Measurements from ENCODE around the gene SIGLEC10.

Gene SIGLEC10

DNA sequence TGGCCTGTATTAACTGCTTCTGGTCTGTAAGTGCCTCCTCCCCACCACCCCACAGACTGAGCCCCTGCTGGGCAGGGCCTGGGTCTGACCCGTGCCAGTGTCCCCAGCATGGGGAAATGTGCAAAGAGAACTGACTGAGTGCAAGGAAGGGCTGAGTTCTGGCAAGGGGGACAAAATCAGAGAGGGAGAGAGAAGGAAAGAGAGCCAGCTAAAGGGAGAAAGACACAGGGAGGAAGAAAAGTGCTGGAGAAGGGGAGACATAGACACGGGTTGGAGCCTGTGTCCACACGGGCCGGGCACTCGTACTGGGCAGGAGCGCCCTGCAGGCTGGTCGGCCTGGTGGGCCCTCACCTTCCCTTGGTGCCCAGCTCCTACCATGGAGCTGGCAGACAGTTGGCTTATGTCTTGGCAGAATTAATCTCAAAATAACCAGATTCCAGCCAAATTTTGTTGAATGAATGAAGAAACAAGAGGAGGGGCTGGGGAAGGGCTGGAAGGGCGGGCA lies 46.2 kb downstream of the SIGLEC10 start:
- H3K27ac ChIP-seq (ENCODE audit: low read depth, low read length) = no peak overlapping the region
- H3K4me1 ChIP-seq (ENCODE audit: insufficient read depth, low read length) = peaks cover 7% of the 10 kb centered on the region
- no peaks in the 10 kb centered on the region for H3K27me3 ChIP-seq (ENCODE audit: insufficient read depth, low read length)
- no peaks in the 10 kb centered on the region for H3K9me3 ChIP-seq (ENCODE audit: insufficient read depth, low read depth, low read length)
- no peak overlapping the region for H3K4me3 ChIP-seq (ENCODE audit: low read length)
- H3K36me3 ChIP-seq (ENCODE audit: insufficient read depth, low read length) = no peaks in the 10 kb centered on the region
- 89% methylated on average over 8 of the region's 8 CpGs for WGBS
- H3K9ac ChIP-seq (ENCODE audit: low read depth, low read length) = no peak overlapping the region

DNA sequence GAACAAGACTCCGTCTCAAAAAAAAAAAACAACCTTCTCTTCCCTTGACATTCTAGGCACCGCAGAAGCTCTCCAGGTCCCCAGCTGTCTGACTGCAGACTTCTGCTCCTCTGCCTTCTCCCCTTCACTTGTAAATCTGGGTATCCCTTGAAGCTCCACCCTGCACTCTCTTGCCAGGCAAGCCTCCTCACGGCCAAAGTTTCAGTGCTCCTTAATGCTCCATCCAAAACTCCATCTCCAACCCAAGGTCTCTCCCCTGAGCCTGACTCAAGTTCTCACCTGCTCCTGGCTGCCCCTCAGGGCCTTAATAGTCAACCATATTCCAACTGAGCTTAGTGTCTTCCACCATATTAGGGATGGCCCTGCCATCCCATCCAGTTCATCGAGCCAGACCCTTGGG lies 47.2 kb downstream of the SIGLEC10 start:
- no peaks in the 10 kb centered on the region for H3K36me3 ChIP-seq (ENCODE audit: insufficient read depth, low read length)
- whole genome bisulfite sequencing = 88% methylated on average over 4 of the region's 4 CpGs
- no peaks in the 10 kb centered on the region for H3K27me3 ChIP-seq (ENCODE audit: insufficient read depth, low read length)
- H3K4me1 ChIP-seq (ENCODE audit: insufficient read depth, low read length) = peaks cover 13% of the 10 kb centered on the region
- H3K27ac ChIP-seq (ENCODE audit: low read depth, low read length) = no peak overlapping the region
- no peak overlapping the region for H3K4me3 ChIP-seq (ENCODE audit: low read length)
- H3K9ac ChIP-seq (ENCODE audit: low read depth, low read length) = no peak overlapping the region
- H3K9me3 ChIP-seq (ENCODE audit: insufficient read depth, low read depth, low read length) = no peaks in the 10 kb centered on the region

DNA sequence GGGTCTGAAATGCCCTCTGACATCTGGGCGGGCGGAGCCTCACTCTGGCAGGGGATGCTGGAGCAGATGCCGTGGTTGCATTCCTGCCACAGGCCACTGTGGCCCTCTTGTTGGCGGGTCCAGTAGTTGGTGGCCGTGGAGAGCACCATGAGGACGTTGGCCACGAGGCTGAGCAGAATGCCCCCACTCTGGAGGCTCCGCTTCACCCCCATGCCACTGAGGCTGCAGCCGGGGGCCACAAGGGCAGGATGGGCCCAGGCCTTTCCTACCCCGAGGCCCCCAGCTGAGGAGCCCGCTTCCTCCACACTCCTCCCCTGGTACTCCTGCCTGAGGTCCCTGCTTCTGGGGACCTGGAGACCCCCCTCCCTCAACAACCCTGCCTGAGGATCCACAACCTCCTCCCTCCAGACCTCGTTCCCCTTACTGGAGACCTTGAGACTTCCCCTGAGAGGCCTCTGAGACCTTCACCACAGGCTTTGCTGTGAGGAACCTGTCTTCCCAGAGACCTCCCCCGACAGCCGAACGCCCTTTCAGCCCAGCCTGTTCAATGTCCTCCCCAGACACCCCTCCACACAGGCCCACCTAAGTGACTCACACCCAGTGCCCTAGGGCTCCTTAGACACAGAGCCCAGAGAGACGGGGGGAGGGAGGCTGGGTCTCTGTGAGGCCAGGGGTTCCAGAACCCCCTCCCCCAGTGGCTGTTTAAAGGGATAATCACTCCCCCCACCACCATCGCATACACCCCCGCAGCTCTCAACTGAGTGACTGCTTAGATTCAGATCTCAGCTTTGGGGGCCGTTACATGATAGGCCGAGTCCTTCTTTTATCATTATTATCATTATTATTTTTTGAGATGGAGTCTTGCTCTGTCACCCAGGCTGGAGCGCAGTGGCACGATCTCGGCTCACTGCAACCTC lies 48.8 kb downstream of the SIGLEC10 start, which contains the start of gene CLDND2:
Gene CLDND2 (minus strand): TSS at position 638 of the 917 bp plus-strand sequence. CDS start 426 bp downstream, at position 212.
- WGBS = 61% methylated on average over 21 of the region's 23 CpGs
- no peaks in the 10 kb centered on the region for H3K36me3 ChIP-seq (ENCODE audit: insufficient read depth, low read length)
- H3K4me1 ChIP-seq (ENCODE audit: insufficient read depth, low read length) = peaks cover 15% of the 10 kb centered on the region
- H3K27ac ChIP-seq (ENCODE audit: low read depth, low read length) = peak within 1 kb of the TSS; percentile 83
- H3K4me3 ChIP-seq (ENCODE audit: low read length) = peak within 1 kb of the TSS; percentile 86
- H3K9me3 ChIP-seq (ENCODE audit: insufficient read depth, low read depth, low read length) = no peaks in the 10 kb centered on the region
- peak within 1 kb of the TSS; percentile 74 for H3K9ac ChIP-seq (ENCODE audit: low read depth, low read length)
- no peaks in the 10 kb centered on the region for H3K27me3 ChIP-seq (ENCODE audit: insufficient read depth, low read length)

DNA sequence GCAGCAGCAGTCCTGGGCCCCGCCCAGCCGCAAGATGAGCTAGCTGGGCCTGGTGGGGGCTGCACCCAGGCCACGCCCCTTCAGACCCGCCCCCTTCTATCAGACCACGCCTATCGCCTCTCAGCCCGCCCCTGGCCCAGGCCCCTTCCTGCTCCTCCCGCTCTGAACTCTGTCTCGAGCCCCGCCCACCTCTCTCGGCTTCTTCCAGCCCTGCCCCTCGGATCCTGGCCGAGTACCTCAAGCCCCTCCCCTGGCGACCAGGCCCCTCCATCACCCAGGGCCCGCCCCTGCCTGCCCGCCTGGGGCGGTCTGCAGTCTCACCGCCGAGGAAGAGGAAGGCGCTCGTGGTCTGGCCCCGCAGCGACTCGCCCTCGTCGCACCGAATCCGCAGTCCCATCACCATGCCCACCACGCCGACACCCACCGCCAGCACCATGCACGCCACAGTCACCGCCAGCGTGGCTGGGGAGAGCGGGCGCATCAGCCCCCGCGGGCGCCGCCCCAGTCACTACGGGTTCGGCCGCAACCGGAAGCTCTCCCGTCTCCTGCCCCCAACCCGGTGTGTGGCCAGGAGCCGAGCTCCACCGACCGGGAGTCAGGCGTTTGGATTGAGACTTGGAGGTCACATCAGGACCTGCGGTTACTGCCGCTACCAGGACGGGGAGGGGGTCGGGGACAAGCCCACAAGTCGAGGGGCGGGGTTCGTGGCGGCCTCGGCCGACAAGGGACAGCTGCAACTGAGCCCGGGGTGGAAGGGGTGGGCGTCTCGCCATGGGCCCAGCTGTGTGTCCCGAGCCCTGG lies 49.7 kb downstream of the SIGLEC10 start:
- Histone ChIP-seq H3K27me3 (ENCODE audit: insufficient read depth, low read length) (no peaks in the 10 kb centered on the region), H3K4me1 (ENCODE audit: insufficient read depth, low read length) (peaks cover 15% of the 10 kb centered on the region), H3K27ac (ENCODE audit: low read depth, low read length) (peak overlapping the region; percentile 83), H3K9ac (ENCODE audit: low read depth, low read length) (peak overlapping the region; percentile 74), H3K4me3 (ENCODE audit: low read length) (peak overlapping the region; percentile 86), H3K36me3 (ENCODE audit: insufficient read depth, low read length) (no peaks in the 10 kb centered on the region), H3K9me3 (ENCODE audit: insufficient read depth, low read depth, low read length) (no peaks in the 10 kb centered on the region)
- WGBS = under 1% methylated on average over 64 of the region's 64 CpGs

DNA sequence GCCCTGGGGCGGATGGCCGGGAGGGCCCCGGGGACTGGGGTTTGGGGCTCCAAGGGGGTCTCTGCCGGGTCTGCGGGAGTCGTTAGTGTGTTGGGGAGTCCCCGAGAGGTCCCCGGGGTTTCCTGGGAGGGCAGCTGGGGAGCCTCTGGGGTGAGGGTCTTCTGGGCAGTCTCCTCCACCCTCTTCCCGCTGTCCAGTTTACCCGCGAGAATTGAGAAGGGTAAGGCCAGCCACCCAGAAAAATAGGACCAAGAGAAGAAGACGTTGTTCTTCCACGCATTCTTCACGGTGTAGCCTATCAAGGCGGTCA lies 50.2 kb downstream of the SIGLEC10 start:
- Histone ChIP-seq H3K9ac (ENCODE audit: low read depth, low read length) (peak overlapping the region; percentile 77), H3K27me3 (ENCODE audit: insufficient read depth, low read length) (no peaks in the 10 kb centered on the region), H3K4me1 (ENCODE audit: insufficient read depth, low read length) (peaks cover 15% of the 10 kb centered on the region), H3K27ac (ENCODE audit: low read depth, low read length) (peak overlapping the region; percentile 77), H3K36me3 (ENCODE audit: insufficient read depth, low read length) (no peaks in the 10 kb centered on the region), H3K4me3 (ENCODE audit: low read length) (peak overlapping the region; percentile 86), H3K9me3 (ENCODE audit: insufficient read depth, low read depth, low read length) (no peaks in the 10 kb centered on the region)
- WGBS = under 1% methylated on average over 15 of the region's 15 CpGs

DNA sequence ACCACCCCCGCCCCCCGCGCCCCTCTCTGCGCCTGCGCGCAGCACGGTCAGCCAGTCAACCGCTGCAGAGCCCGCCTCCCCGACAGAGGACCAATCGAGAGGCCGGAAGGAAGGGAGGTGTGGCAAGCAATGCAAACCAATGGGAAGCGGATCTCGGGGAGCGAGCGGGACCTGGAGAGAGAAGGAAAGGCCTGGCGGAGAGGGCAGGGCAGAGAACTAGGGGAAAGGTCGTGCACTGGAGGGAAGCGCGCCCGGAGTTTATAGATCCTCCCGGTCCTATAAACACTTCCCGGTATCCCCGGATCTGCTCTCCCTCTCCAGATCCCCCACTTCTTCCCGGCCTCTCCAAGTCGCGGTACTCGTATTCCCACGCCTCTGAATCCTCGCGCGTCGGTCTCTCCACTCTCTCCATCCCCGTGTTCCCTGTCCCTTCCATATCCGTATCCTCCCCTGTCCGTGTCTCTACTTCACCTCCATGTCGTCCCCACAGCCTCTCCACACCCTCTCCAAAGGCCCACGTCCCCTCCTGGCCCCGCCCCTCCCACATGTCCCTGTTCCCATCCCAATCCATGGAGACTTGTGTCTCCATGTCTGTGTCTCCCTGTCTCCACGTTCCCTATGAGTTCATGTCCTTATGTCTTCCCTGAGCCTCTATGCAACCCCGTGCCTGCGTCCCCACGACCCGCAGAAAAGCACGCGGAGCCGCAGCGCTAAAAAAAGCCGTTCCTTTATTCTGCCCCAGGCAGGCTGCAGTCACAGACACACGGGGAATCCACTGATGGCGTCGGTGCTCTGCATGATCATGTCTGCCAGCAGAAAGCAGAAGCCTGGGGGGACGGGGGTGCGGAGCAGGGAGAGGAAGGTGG lies 50.8 kb downstream of the SIGLEC10 start:
- Histone ChIP-seq H3K27me3 (ENCODE audit: insufficient read depth, low read length) (no peaks in the 10 kb centered on the region), H3K4me3 (ENCODE audit: low read length) (peak overlapping the region; percentile 86), H3K9me3 (ENCODE audit: insufficient read depth, low read depth, low read length) (no peaks in the 10 kb centered on the region), H3K9ac (ENCODE audit: low read depth, low read length) (peak overlapping the region; percentile 77), H3K27ac (ENCODE audit: low read depth, low read length) (peak overlapping the region; percentile 77), H3K4me1 (ENCODE audit: insufficient read depth, low read length) (peaks cover 15% of the 10 kb centered on the region), H3K36me3 (ENCODE audit: insufficient read depth, low read length) (no peaks in the 10 kb centered on the region)
- WGBS = under 1% methylated on average over 51 of the region's 54 CpGs

DNA sequence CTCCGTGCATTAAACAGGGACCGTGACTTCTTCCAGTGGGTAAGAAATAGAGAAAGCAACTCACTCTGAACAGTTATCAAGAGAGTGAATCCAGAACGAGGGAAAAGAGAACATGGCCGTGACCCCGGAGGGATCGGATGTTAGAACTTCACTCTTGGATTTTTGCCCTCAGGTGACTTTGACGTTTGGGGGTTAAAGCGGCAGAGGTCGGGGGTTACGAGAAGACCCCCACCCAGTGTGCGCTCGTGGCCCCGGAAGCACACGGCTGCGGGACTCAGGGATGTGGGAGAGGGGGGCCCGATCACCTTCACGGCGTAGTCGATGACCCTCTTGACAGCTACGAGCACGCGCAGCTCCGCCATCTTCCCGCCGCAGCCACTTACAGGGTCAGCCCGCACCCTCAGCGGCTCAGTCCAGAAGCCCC lies 51.5 kb downstream of the SIGLEC10 start, which contains the start of gene ETFB:
Gene ETFB (minus strand): TSS at position 424 of the 424 bp plus-strand sequence. CDS start 62 bp downstream, at position 362.
- WGBS = 2% methylated on average over 27 of the region's 27 CpGs
- H3K4me1 ChIP-seq (ENCODE audit: insufficient read depth, low read length) = peaks cover 15% of the 10 kb centered on the region
- H3K27me3 ChIP-seq (ENCODE audit: insufficient read depth, low read length) = no peaks in the 10 kb centered on the region
- peak within 1 kb of the TSS; percentile 77 for H3K9ac ChIP-seq (ENCODE audit: low read depth, low read length)
- peak within 1 kb of the TSS; percentile 86 for H3K4me3 ChIP-seq (ENCODE audit: low read length)
- H3K9me3 ChIP-seq (ENCODE audit: insufficient read depth, low read depth, low read length) = no peaks in the 10 kb centered on the region
- peak within 1 kb of the TSS; percentile 77 for H3K27ac ChIP-seq (ENCODE audit: low read depth, low read length)
- no peaks in the 10 kb centered on the region for H3K36me3 ChIP-seq (ENCODE audit: insufficient read depth, low read length)

DNA sequence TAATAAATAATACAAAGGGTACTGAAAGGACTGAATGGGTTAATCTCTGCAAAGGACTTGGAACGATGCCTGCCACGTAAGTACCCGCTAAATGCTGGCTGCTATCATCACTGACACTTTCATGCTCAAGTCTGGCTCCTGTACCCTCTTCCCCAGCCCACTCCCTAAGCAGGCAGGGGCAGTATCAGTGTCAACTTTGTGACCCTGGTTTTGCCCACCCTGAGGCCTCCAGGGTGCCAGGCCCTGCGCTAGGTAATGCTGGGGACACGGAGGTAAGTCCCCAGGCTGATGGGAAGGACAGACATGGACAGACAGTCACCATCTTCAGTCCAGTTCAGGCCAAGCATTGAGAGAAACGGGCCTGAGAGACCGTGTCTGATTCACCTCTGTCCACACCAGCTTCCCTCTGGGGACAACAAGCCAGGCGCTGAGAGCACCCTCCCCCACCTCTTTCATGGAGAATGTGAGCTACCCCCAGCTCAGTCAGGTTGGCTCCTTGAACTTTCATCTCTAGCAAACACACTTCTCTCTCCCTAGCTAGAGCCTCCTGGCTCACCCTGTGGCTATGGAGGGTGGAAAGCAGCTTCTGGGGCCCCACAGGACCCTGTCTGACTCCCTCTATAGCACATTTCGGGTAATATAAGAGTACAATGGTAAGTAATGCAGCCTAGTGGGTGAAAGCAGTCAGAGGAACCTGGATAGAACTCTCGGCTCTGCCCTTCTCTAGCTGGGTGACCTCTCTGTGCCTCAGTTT lies 52.1 kb downstream of the SIGLEC10 start:
- H3K27me3 ChIP-seq (ENCODE audit: insufficient read depth, low read length) = no peaks in the 10 kb centered on the region
- peak overlapping the region; percentile 70 for H3K4me3 ChIP-seq (ENCODE audit: low read length)
- no peaks in the 10 kb centered on the region for H3K9me3 ChIP-seq (ENCODE audit: insufficient read depth, low read depth, low read length)
- H3K9ac ChIP-seq (ENCODE audit: low read depth, low read length) = peak overlapping the region; percentile 65
- peaks cover 15% of the 10 kb centered on the region for H3K4me1 ChIP-seq (ENCODE audit: insufficient read depth, low read length)
- H3K27ac ChIP-seq (ENCODE audit: low read depth, low read length) = peak overlapping the region; percentile 43; the same call in 1 of the 2 replicates
- 46% methylated on average over 10 of the region's 10 CpGs for WGBS
- H3K36me3 ChIP-seq (ENCODE audit: insufficient read depth, low read length) = no peaks in the 10 kb centered on the region

DNA sequence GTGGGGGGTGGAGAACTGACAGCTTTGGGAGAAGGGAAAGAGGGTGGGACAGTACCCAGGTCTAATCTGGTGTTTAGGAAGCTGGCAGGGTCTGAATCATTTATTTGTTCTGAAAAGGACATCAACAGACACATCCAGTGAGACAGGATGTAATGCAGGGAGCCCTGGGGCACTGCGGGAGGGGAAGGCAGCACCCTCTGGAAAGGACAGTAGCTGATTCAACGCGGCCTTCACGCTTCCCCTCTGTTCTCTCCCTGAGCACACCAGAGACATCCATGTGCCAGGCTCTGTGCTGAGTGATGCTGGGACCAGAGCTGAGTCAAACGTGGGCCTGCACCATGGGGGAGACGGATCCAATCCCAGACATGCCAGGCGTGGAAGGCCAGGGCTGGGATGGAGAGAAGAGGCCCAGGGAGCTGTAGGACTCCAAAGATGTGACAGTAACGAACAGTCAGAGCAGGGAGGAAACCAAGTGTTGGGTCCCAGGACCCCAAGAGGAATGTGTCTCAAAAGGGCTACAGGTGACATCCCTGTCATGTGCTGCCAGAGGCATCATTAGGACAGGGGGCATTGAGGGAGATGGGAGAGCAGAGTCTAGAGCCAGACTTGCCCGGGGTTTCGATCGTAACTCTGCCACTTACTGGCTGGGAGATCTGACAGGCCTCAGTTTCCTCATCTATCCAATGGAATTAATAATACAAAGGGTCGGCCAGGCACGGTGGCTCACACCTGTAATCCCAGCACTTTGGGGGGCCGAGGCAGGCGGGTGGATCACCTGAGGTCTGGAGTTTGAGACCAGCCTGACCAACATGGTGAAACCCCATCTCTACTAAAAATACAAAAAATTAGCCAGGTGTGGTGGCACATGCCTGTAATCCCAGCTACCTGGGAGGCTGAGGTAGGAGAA lies 53.0 kb downstream of the SIGLEC10 start:
- H3K4me3 ChIP-seq (ENCODE audit: low read length) = no peak overlapping the region
- H3K9ac ChIP-seq (ENCODE audit: low read depth, low read length) = no peak overlapping the region
- H3K9me3 ChIP-seq (ENCODE audit: insufficient read depth, low read depth, low read length) = no peaks in the 10 kb centered on the region
- H3K36me3 ChIP-seq (ENCODE audit: insufficient read depth, low read length) = no peaks in the 10 kb centered on the region
- H3K4me1 ChIP-seq (ENCODE audit: insufficient read depth, low read length) = peaks cover 15% of the 10 kb centered on the region
- 85% methylated on average over 15 of the region's 15 CpGs for WGBS
- no peak overlapping the region for H3K27ac ChIP-seq (ENCODE audit: low read depth, low read length)
- no peaks in the 10 kb centered on the region for H3K27me3 ChIP-seq (ENCODE audit: insufficient read depth, low read length)

Data from HUES64 (cell line).